ENCODE results near the gene USP12.
"Not testable (repeated sequence)": the region's sequence is repeated elsewhere in the genome, so short reads cannot be mapped to it uniquely, and the experiment has no call there.

Gene USP12

GRCh38 chr13:27147530-27148170, 24.0 kb downstream of the USP12 start:
- DNase-seq: no peak

- no peak for DNase-seq
Observed at GRCh38 chr13:27141746-27142145, 29.9 kb downstream of the USP12 start.

- not testable (repeated sequence) for DNase-seq
Observed at GRCh38 chr13:27141159-27141558, 30.5 kb downstream of the USP12 start.

- no peak for DNase-seq
Observed at GRCh38 chr13:27140060-27140459, 31.6 kb downstream of the USP12 start.

- DNase-seq: no peak
Observed at GRCh38 chr13:27139565-27139964, 32.0 kb downstream of the USP12 start.

DNA sequence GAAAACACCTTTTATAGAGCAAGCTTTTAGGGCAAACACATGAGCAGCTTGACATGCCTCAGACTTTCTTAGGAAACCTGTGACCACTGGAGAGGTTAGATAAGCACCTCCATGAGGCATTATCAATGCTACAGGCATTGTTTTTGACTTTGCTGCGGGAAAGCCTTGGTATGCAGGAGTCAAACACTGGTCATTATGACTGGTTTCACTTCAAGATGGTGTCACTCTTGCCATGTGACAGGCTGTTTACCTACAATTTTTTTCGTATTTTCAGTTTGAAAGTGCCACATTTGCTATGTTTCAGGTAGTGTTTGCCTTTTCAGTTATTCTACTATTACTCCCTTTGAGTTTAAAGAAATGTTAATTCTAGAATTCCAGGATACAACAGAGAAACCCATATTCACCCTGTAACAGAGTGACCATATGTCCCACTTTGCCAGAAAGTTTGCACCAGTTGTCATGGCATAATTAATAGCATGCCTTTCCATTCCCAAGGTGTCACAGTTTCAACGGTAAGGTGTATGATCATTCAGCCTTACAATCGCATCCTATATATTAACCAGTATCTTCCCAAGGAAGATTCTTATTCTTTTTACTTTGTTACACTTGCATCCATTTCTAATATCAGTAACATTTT, 33.0 kb downstream of the USP12 start:
- DNase-seq: no peak

DNA sequence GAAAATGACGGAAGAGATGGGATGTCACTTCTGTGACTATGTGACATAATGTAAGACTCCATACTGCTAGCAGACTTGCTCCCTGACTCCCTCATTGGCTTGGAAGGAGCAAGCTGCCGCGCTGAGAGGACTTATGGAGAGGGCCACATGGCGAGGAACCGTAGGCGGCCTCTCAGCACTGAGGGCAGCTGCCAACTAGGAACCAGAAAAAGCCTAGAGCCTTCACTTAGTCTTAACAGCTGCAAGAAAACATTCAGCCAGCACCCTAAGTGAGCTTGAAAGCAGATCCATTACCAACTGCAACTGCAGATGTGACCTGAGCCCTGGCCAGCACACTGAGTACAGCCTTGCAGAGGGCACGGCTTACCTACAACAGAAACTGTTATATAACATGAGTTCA, 33.9 kb downstream of the USP12 start:
- DNase-seq: peak; percentile 99

GRCh38 chr13:27135023-27135422, 36.6 kb downstream of the USP12 start:
- no peak for DNase-seq

- DNase-seq: no peak
Observed at GRCh38 chr13:27133889-27134288, 37.7 kb downstream of the USP12 start.

- DNase-seq: no peak
Observed at GRCh38 chr13:27132538-27132937, 39.1 kb downstream of the USP12 start.

GRCh38 chr13:27131906-27132305, 39.7 kb downstream of the USP12 start:
- no peak for DNase-seq

DNA sequence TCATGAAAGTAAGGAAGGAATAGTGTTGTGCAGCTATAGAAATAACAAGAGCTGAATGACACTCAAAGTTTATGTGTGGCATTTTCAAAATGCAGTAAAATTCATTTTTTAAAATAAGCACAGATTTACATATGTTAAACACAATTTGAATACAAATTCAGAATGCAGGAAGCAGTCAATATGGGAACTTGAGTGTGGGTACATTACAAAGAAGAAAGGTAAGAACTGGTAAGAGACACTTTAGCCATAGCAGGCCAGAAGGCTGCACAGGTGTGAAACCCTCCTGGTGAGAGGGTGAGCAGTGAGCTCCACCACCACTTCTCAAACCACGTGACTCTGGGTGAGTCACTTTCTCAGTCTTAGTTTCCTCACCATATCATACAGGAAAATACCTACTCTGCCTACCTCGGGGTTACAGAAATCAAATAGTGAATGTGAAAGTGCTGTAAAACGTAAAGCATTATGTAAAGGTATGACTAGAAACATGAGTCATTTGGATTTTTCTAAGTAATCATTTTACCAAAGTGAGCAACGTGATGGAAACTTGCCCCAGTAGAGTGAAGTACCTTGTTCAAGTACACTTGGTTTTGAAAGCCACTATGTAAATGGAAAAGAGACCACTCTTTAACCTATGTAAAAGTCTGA, 40.5 kb downstream of the USP12 start:
- DNase-seq: no peak

DNA sequence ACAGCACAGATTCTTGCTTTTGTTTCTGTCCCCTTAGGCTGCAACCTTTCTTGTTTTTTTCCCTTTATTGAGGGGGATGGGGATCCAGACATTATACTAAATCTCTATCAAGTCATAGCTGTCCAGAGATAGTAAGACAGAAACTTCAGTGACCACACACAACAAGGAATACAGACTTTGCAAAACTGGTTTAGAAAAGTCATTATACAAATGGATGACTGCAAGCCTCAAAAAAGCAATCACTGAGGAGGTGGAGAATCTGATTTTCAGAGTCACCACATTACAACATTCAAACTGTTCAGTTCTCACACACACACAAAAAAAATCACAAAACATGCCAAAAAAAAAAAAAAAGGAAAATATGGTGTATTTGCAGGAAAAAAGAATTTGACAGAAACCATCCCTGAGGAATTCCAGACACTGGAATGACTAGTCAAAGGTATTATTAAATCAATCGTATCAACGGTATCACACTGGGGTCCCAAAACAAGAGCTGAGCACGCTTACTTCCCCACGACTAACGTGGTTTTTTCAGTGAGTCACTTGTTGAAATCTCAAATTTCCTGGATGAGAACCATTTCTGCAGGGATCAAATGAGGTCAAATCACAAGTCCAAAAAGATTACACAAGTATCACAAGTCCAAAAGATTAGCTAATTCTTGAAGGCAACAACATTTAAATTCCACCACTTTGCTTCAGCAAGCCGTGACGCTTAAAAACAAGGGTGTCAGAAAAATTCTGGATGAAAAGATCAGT, 41.2 kb downstream of the USP12 start:
- DNase-seq: no peak

DNA sequence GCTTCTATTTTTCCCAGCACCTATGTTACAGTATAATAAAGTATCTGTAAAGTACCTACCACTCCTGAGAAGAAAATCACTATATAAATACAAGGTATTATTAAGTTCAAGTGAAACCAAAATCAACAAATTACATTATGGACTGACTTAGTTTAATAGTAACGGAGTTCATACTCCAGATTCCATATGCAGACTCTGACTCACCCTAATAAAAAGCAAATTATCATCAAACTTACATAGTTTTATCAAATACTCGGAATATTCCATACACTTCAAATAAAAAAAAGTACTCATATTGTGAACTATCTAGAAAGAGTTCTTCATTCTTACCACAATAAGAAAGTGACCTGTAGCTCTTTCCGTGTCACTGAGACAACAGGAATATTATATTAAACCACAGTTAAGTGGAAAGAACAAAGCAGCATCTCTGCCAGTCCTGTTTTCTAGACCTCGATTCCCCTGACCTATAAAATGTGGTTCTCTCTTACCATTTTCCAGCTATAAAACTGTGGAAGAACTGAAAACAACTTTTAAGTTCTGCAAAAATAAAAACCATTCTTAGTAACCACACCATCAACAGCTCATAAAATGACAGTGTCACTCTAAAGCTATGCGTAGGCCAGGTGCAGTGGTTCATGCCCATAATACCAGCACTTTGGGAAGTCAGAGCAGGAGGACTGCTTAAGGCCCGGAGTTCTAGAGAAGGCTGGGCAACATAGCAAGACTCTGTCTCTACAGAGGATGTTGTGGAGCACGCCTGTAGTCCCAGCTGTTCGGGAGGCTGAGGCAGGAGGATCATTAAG, 42.6 kb downstream of the USP12 start:
- DNase-seq: no peak

DNA sequence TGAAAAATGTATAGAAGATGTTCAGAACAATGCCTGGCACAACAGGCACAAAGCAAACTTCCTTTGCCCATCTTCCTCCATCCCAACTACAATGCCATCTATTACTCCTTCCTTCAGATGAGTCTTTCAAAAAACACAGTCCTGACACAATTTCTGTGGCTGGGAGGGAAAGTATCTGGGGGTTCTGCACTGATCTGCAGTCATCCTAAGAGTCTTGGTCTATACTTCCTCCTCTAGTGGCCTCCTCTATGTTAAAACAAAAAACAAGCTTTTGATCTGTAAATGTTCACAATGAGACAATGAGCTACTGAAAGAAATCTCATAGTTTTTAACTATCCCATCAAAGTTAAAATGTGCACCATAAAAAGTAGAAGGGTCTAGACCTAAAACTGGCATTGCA, 44.8 kb downstream of the USP12 start:
- no peak for DNase-seq

DNA sequence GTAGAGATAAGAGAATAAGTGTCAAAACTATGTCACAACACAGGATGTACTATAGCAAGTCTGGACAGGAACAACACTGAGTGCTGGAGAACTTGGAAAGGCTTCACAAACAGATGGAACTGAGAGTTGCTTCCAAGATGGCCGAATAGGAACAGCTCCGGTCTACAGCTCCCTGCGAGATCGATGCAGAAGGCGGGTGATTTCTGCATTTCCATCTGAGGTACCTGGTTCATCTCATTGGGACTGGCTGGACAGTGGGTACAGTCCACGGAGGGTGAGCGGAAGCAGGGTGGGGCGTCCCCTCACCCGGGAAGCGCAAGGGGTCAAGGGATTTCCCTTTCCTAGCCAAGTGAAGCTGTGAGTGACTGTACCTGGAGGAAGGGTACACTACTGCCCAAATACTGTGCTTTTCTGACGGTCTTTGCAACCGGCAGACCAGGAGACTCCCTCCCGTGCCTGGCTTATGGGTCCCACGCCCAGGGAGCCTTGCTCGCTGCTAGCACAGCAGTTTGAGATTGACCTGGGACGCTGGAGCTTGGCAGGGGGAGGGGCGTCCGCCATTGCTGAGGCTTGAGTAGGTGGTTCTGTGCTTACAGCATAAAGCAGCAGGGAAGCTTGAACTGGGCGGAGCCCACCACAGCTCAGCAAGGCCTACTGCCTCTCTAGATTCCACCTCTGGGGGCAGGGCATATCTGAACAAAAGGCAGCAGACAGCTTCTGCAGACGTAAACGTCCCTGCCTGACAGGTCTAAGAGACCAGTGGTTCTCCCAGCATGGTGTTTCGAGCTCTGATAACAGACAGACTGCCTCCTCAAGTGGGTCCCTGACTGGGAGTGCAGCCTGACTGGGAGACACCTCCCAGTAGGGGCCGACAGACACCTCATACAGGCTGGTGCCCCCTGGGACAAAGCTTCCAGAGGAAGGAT, 46.0 kb downstream of the USP12 start:
- DNase-seq: no peak

GRCh38 chr13:27124571-27124970, 47.0 kb downstream of the USP12 start:
- no peak for DNase-seq

DNA sequence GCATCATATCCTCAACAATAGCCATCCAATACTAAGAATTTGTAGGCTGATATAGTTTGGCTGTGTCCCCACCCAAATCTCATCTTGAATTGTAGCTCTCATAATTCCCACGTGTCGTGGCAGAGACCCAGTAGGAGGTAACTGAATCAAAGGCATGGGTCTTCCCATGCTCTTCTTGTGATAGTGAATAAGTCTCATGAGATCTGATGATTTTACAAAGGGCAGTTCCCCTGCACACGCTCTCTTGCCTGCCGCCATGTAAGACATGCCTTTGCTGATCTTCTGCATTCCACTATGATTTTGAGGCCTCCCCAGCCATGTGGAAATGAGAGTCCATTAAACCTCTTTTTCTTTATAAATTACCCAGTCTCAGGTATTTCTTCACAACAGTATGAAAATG, 48.2 kb downstream of the USP12 start:
- not testable (repeated sequence) for DNase-seq

DNA sequence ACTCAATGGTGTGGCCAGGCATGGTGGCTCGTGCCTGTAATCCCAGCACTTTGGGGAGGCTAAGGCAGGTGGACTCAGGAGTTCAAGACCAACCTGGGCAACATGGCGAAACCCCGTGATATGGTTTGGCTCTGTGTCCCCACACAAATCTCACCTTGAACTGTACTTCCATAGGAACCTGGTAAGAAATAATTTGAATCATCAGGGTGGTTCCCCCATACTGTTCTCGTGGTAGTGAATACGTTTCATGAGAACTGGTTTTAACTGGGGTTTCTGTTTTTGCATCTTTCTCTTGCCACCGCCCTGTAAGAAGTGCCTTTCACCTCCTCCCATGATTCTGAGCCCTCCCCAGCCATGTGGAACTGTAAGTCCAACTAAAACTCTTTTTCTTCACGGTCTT, 49.6 kb downstream of the USP12 start:
- DNase-seq: no peak

- DNase-seq: no peak
Observed at GRCh38 chr13:27120811-27121210, 50.8 kb downstream of the USP12 start.

DNA sequence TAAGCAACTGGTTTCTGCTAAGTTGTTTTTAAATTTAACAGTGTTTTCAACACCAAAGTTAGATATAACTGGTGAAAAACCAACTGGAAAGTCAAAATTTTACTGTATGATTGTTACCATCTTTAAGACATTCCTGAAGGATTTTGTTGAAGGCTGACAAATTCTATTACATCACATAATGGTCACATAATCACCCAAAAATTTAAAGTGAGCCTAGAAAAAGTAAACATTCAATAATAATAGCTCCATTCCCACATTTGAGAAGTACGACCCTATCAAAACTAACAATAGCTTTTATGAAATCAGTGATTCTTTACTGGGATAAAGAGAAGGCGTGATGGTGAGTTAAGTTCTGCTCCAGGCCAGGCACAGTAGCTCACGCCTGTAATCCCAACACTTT, 51.6 kb downstream of the USP12 start:
- DNase-seq: no peak
